ENCODE data around the gene SRD5A3. TPM values are rescaled to one million over a fixed set of nuclear protein-coding genes. Genes with fewer than 3 reads are reported as not detected.

The SRD5A3 gene
- total RNA-seq, 1 experiment from 2014 or later: 17.0 TPM

GRCh38 chr4:55398461-55398860, 52.4 kb downstream of the SRD5A3 start:
- no TSS peak for BruUV-seq (replicated peaks)
- Histone ChIP-seq H3K9me3 (ENCODE audit: control insufficient read depth, insufficient read depth, low read depth, low read length) (no peaks in the 10 kb centered on the region), H3K27ac (ENCODE audit: low read length) (no peak overlapping the region; the same call in 1 of the 2 replicates), H3K27me3 (ENCODE audit: control insufficient read depth, insufficient read depth, low read length) (no peaks in the 10 kb centered on the region), H3K4me1 (ENCODE audit: control insufficient read depth, insufficient read depth, low read length) (peaks cover 9% of the 10 kb centered on the region), H3K36me3 (ENCODE audit: control insufficient read depth, insufficient read depth, low read length) (peaks cover 3% of the 10 kb centered on the region), H3K4me3 (ENCODE audit: low read depth in 2 of 2, low read length in 2 of 2) (peak overlapping the region; percentile 79 to 93)
- DNase-seq (ENCODE audit: low read depth, low spot score) (no peak), ATAC-seq (no peak)
- in situ Hi-C loops (cut with HindIII; ENCODE audit: low pct_unique_long_range_greater_than_20kb, low sequenced_read_pairs): no loop called here
- CTCF ChIA-PET: interaction anchor here (0.5 to 0.7 kb wide), 2 partner anchors 61 to 121 kb away, joined by 4 read pairs; no protein-coding TSS in a partner anchor
- intact Hi-C loops (cut with micrococcal nuclease; ENCODE audit: unreplicated experiment): loop anchor here (5.0 kb wide), 1 partner anchor 51 kb away; the partner anchor contains the start of gene SRD5A3
- no peak for TF ChIP-seq TCF7L2 (IDR thresholded peaks at IDR 0.05; ENCODE audit: low read depth, low read length)
- TF ChIP-seq SIN3A (IDR thresholded peaks at IDR 0.05; ENCODE audit: borderline replicate concordance, insufficient read depth, low read depth, low read length): no peak
- no peak for TF ChIP-seq POLR2AphosphoS5 (IDR thresholded peaks at IDR 0.05; ENCODE audit: low read depth, low read length)
- TF ChIP-seq, protein P1, sequence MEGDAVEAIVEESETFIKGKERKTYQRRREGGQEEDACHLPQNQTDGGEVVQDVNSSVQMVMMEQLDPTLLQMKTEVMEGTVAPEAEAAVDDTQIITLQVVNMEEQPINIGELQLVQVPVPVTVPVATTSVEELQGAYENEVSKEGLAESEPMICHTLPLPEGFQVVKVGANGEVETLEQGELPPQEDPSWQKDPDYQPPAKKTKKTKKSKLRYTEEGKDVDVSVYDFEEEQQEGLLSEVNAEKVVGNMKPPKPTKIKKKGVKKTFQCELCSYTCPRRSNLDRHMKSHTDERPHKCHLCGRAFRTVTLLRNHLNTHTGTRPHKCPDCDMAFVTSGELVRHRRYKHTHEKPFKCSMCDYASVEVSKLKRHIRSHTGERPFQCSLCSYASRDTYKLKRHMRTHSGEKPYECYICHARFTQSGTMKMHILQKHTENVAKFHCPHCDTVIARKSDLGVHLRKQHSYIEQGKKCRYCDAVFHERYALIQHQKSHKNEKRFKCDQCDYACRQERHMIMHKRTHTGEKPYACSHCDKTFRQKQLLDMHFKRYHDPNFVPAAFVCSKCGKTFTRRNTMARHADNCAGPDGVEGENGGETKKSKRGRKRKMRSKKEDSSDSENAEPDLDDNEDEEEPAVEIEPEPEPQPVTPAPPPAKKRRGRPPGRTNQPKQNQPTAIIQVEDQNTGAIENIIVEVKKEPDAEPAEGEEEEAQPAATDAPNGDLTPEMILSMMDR (IDR thresholded peaks at IDR 0.05): no peak
- TF ChIP-seq, protein P2, sequence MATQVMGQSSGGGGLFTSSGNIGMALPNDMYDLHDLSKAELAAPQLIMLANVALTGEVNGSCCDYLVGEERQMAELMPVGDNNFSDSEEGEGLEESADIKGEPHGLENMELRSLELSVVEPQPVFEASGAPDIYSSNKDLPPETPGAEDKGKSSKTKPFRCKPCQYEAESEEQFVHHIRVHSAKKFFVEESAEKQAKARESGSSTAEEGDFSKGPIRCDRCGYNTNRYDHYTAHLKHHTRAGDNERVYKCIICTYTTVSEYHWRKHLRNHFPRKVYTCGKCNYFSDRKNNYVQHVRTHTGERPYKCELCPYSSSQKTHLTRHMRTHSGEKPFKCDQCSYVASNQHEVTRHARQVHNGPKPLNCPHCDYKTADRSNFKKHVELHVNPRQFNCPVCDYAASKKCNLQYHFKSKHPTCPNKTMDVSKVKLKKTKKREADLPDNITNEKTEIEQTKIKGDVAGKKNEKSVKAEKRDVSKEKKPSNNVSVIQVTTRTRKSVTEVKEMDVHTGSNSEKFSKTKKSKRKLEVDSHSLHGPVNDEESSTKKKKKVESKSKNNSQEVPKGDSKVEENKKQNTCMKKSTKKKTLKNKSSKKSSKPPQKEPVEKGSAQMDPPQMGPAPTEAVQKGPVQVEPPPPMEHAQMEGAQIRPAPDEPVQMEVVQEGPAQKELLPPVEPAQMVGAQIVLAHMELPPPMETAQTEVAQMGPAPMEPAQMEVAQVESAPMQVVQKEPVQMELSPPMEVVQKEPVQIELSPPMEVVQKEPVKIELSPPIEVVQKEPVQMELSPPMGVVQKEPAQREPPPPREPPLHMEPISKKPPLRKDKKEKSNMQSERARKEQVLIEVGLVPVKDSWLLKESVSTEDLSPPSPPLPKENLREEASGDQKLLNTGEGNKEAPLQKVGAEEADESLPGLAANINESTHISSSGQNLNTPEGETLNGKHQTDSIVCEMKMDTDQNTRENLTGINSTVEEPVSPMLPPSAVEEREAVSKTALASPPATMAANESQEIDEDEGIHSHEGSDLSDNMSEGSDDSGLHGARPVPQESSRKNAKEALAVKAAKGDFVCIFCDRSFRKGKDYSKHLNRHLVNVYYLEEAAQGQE (IDR thresholded peaks at IDR 0.05; ENCODE audit: insufficient read depth in 1 of 2, low read depth in 2 of 2, low read length in 1 of 2): no peak
- POLR2A ChIA-PET: interaction anchor here (0.6 kb wide), 1 partner anchor 13 kb away, joined by 3 read pairs; no protein-coding TSS in a partner anchor

DNA sequence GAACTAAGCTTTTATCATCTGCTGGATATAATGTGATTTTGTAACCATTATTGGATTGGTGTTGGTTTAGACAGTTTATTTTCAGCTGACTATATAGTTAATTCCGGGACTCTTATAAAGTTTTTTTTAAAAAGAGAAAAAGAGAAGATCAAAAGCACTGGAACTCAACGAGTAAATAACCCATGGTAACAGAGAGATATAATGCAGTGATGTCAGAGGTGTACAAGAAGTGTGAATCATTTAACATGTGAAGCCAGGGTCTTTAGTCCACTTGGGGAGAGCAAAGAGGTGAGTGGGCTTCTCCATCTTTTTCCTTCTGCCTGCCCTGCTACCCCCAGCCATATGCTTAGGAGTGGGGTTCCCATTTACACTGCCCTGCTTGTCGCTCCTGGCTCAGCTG, 52.9 kb downstream of the SRD5A3 start:
- H3K27me3 ChIP-seq (ENCODE audit: control insufficient read depth, insufficient read depth, low read length): no peaks in the 10 kb centered on the region
- TF ChIP-seq TCF7L2 (IDR thresholded peaks at IDR 0.05; ENCODE audit: low read depth, low read length) (no peak), SIN3A (IDR thresholded peaks at IDR 0.05; ENCODE audit: borderline replicate concordance, insufficient read depth, low read depth, low read length) (no peak), POLR2AphosphoS5 (IDR thresholded peaks at IDR 0.05; ENCODE audit: low read depth, low read length) (no peak)
- TF ChIP-seq, protein P1 (IDR thresholded peaks at IDR 0.05): no peak
- TF ChIP-seq, protein P2 (IDR thresholded peaks at IDR 0.05; ENCODE audit: insufficient read depth in 1 of 2, low read depth in 2 of 2, low read length in 1 of 2): no peak
- DNase-seq (ENCODE audit: low read depth, low spot score) (no peak), ATAC-seq (no peak)
- peaks cover 9% of the 10 kb centered on the region for H3K4me1 ChIP-seq (ENCODE audit: control insufficient read depth, insufficient read depth, low read length)
- POLR2A ChIA-PET: no interaction called here
- in situ Hi-C loops (cut with HindIII; ENCODE audit: low pct_unique_long_range_greater_than_20kb, low sequenced_read_pairs): no loop called here
- no peak overlapping the region for H3K27ac ChIP-seq (ENCODE audit: low read length)
- no peaks in the 10 kb centered on the region for H3K9me3 ChIP-seq (ENCODE audit: control insufficient read depth, insufficient read depth, low read depth, low read length)
- no TSS peak for BruUV-seq (replicated peaks)
- CTCF ChIA-PET: interaction anchor here (0.5 to 0.7 kb wide), 2 partner anchors 62 to 121 kb away, joined by 4 read pairs; no protein-coding TSS in a partner anchor
- intact Hi-C loops (cut with micrococcal nuclease; ENCODE audit: unreplicated experiment): loop anchor here (5.0 kb wide), 1 partner anchor 52 kb away; the partner anchor contains the start of gene SRD5A3
- peaks cover 6% of the 10 kb centered on the region for H3K36me3 ChIP-seq (ENCODE audit: control insufficient read depth, insufficient read depth, low read length)
- H3K4me3 ChIP-seq (ENCODE audit: low read depth in 2 of 2, low read length in 2 of 2): peak overlapping the region; percentile 29 to 79
